ENCODE data around the gene CADPS2.
"Not testable (repeated sequence)": the region's sequence is repeated elsewhere in the genome, so short reads cannot be mapped to it uniquely, and the experiment has no call there.

CADPS2 gene

DNA sequence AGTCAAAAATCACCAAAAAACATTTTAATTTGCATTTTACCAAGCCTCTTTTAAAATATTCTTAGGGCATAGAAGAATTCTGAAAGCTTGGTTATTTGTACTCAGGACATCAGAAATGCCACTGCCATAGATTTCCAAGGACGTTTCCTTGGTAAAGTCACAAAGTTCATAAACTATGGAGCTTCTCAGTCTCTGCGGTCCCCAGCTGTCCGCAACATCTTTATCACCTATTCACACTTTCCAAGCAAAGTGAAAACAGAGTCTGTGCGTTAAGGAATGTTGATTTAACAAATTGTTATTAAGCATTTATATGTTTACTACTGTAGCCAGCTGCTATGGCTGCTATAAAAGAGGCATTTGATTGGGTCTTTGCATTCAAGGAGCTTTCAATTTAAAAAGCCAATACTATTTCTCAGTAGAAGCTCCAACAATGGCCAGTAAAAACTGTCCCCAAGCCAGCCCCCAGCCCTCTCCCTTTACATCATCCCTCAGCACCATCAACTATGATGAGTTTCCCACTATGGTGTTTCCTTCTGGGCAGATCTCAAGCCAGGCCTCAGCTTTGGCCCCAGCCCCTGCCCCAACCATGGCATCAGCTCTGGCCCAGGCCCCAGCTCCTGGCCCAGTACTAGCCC is 36.8 kb downstream of the CADPS2 start:
- DNase-seq = no peak

DNA sequence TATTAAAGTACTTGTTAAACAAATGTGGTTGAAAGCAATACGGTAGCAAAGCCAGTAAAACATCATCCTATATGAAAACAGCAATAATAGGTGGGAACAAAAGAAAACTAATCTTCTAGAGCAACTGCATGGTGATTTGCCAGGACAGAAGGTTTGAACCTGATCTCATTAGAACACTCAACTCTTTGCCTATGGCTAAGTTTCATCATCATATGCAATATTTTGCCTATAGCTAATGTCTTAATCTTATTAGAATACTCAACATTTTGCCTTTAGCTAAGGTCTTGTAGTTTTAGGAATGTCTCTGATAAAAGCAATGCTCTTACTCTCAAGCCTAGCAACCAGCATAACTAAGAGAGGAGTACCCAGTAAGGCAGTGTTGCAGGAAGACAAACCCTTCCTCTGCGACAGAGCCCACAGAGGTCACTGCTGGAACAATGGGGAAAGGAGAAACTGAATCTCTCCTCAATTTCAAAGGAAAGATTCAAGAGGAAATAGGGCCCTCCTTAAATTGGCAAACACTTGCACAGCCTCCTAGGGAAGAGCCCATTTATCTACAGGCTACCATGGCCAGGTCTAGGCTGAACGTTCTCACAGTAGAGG is 38.3 kb downstream of the CADPS2 start:
- DNase-seq = no peak

DNA sequence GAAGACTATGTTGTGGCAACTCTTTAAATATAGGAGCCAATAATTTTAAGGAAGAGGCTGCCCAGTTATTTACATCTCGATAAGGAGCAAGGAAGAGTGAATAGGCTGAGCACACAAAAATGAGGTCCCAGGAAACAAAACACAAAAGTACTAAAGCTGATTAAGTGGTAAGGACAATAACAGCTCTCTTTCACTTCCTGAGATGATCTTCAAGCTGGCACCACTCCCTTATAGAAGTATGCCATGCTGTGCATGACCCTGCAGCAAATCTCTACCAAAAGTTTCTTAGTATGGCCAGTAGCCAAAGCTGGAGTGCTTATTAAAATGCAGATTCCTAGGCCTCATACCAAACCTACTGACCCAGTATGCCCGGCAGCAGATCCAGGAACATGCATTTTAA is 39.7 kb downstream of the CADPS2 start:
- no peak for DNase-seq

DNA sequence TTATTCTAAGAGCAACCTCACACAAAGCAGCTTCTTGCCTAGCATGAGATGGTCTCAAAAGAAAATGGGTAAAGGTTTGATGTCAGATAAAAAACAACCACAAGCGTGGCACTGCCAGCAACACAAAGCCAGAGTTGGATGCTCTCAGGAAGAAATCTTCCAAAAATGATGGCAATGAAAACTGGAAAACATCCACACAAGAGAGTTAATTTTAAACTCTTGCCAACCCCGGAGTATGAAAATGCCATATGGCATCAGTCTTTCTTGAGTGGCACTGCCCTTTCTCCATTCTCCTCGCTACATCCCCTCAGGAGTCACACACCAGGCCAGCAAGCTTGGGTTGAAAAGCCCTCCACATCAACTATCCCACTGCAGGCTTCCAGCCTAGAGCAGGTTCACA is 41.0 kb downstream of the CADPS2 start:
- no peak for DNase-seq

DNA sequence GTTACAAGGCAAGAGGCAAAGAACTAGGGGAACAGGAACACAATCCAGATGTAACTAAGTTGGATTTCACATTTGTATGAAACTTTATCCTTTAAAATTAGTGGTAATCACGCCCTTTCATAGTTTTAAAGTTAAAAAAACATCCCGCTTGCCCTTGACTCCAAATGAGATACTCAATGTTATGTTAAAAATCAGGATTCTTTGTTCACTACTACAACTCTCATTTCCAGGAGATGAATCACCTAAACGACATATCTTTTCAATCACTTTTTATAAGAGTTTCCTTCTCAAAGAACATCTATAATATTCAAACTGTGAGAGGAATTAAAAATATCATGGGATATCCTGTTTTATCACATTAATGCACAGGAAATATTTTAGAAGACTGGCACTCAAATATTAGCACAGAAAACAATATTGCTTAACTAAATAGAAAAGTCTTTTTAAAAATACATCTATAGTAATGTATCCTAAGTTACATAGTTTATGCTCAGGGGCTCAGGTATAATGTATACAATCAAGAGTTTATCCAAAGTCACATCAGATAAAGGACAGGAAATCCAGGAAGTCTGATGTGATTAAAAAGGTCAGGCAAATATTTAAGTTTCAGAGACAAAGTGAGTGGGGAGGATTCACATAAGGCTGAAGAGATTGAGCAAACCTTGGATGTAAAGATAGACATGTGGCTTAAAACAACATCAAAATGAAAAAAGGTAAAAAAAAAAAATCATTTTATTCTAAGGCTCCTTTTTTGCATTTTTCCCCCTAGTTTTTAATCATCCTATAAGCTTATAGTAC is 41.9 kb downstream of the CADPS2 start:
- DNase-seq = no peak

DNA sequence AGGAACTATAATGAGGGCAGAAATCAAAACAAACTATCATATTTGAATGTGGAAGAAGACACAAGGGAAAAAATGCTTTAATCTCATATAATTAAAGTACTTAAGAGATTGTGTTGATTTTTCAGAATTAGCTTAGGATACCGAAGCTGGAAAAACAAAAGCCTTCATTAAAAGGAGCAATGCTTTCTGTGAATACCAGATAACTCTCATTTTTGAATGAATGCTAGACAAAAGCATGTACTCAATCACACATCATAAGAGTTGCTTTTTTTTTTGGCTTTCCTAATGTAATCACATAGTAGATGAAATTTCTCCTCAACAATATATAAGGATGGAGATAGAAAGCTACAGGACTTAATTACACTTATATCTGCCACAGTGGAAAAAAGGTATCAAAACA is 43.3 kb downstream of the CADPS2 start:
- DNase-seq = no peak

DNA sequence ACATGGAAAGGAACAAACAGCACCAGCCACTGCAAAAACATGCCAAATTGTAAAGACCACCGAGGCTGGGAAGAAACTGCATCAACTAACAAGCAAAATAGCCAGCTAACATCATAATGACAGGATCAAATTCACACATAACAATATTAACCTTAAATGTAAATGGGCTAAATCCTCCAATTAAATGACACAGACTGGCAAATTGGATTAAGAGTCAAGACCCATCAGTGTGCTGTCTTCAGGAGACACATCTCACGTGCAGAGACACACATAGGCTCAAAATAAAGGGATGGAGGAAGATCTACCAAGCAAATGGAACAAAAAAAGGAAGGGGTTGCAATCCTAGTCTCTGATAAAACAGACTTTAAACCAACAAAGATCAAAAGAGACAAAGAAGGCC is 50.0 kb downstream of the CADPS2 start:
- not testable (repeated sequence) for DNase-seq

DNA sequence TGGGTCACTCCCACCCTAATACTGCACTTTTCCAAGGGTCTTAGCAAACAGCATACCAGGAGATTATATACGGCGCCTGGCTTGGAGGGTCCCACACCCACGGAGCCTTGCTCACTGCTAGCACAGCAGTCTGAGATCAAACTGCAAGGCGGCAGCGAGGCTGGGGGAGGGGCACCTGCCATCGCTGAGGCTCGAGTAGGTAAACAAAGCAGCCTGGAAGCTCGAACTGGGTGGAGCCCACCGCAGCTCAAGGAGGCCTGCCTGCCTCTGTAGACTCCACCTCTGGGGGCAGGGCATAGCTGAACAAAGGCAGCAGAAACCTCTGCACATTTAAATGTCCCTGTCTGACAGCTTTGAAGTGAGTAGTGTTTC is 51.7 kb downstream of the CADPS2 start:
- DNase-seq = not testable (repeated sequence)

DNA sequence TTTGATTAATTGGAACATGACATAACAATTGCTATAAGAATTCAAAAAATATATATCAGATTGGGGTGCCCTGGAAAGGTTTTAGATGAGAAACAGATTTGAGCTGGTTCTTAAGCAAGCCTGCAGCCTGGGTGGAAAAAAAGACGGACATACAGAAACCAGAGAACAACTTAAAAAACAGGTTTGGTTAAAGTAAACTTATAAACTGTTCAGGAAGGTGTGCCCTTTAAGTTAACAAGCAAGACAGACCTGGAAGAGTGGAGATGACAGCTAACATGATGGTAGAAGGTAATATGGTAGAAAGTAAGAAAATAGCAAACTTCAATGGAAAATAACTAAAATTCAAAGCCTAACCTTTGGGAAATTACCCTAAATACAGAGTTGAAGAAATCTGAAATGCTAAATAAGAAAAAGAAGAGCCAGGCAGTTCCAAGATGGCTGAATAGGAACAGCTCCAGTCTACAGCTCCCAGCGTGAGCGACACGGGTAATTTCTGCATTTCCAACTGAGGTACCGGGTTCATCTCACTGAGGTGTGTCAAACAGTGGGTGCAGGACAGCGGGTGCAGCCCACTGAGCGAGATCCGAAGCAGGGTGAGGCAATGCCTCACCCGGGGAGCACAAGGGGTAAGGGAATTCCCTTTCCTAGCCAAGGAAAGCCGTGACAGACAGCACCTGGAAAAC is 52.2 kb downstream of the CADPS2 start:
- no peak for DNase-seq

DNA sequence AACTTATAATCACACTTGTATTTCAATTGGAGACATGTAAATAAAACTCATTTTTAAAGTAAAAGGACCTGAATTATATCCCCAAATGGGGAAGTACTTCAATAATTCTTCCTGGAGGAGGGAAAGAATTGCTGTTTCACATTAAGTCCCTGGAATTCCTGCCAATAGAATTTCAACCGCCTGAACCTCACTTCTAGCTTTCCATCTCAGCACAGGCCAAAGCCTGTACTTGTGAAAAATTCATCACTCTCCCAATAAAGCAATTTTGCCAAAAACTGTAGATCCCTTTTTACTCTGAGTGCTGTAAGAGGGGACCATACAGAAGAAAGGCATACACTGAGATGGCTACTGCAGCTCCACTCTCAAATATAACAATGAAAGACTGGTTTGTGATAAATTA is 54.8 kb downstream of the CADPS2 start:
- DNase-seq = no peak

DNA sequence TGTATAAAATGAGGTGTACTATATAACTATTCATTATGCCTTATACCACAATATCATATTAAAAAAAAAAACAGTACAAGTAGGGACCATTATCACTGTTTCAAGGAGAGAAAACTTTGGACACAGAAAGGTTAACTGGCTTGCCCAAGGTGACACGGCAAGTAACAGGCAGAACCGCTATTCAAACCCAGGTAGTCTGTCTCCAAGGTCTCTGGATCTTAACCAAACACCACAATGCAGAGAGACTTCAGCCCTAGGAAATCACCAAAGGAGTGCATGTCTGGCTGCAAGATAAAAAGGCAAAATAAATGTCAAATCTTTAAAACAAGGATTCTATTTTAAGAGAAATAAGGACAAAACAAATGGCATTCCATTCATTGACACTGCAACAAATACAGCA is 56.3 kb downstream of the CADPS2 start:
- no peak for DNase-seq

DNA sequence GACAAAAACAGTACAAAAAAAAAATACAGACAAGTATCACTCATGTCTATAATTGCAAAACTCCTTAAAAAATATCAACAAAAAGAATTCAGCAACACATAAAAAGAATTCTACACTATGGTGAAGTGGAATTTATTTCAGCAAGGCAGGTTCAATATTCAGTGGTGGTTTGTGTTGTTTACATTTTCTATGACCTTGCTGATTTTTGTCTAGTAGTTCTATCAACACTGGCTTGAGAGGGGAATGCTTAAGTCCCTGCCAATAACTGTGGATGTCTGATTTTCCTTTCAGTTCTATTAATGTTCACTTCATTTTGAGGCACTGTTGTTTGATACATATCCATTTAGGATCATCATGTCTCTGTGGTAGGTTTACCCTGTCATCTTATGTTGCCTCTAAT is 58.5 kb downstream of the CADPS2 start:
- no peak for DNase-seq

DNA sequence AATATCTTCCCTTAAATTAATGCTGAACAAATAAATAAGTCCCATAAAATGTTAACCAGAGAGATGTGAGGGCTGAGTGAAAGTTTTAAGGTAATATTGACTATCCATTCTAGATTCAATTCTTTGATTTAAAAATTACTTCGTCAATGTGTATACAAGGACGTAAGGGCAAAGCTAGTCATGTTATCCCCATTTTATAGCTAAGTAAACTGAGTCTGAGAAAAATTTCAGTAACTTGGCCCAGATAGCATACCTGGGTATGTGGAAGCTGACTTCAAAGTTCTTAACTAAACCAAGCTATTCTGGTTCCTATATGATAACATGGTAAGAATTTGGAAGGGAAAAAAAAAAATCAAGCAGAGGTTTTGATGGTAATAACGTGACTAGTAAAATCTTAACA is 72.4 kb downstream of the CADPS2 start:
- DNase-seq = no peak

DNA sequence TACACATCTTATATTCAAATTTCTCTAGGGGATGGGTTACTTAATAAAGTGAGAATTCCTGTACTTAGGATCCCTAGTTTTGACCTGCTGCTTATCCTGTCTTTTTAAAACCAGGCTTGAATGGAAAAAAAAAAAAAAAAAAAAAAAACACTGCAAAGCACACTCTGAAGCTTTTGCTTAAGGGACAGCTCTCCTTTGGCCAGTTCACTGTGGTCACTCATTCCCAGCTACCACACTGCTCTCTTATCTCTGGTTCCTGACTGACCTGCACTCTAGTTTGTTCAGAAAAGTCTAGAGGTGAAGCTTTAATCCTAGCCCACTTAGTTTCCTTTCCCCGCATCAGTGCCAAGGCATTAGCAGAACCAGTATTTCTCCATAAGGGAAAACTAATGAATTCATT is 82.4 kb downstream of the CADPS2 start:
- no peak for DNase-seq

DNA sequence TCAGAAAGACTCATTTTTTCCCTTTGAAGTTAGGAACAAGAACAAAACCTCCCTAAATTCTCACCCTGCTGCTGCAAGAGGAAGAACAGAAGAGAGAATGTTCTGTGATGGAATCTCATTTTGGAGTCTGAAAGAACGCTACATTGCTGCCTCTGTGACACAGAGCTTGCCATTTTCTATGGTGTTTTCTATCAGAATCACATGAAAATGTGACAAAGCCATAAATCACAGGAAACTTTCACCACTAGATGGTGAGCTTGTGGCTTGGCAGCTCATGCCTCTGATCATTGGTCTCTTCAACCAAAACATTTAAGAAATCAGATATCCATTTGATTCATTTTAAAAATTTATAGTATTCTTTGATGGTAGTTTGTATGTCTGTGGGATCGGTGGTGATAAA is 82.9 kb downstream of the CADPS2 start:
- DNase-seq = no peak

DNA sequence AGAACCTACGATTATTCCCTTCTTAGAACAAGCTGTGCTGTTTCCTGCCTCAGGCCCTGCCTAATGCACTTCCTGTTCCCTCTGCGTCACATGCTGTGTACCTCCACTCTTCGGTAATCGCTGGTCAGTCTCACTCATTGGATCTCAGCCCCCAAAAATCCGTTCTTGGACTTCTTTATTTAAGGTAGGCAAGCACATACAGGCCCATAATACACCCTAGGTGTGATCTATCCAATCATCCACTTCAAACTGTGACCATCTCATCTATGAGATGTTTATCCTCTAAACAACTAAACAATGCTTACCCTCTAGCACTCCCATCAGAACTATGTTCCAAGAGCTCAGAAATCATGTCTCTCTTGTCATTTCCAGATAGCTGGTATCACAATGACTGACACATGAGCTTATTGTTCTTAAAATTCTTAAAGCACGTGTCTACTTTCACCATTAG is 83.9 kb downstream of the CADPS2 start:
- no peak for DNase-seq

DNA sequence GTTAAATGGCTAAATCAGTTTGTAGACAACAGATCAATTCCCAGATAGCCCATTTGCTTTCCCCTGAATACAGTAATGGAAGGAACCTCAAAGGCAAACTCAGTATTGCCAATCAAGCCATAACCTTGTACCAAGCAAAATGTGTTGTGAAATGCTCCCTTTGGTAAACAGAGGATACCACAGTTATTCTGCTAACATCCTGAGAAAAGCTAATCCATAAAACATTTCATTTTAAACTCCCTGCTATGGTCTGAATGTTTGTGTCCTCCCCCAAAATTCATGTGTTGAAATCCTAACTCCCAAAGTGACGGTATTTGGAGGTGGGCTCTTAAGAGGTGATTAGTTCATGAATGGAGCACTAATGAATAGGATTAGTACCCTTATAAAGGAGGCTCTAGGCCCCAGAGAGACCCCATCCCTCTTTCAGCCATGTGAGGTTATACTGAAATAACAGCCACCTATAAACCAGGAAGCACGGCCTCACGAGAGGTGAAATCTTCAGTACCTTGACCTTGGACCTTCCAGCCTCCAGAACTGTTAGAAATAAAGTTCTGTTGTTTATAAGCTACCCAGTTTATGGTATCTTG is 94.2 kb downstream of the CADPS2 start:
- no peak for DNase-seq

DNA sequence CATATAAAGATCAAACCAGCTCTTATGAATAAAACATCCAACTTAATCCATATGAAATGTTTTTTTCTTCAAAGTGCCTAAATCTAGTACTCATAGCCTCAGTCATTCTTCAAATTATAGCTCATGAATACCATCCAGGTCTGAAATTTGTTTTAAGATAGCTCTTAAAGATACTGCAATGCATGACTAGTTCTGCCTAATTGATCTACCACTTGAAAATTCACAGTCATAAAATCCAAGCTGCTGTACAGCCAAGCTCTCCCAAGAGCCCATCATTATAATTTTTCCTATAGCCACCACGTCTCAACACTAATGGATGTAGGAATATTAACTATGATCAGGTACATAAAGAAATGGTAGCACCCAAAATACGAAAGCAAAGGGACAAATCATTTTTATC is 95.7 kb downstream of the CADPS2 start:
- no peak for DNase-seq

DNA sequence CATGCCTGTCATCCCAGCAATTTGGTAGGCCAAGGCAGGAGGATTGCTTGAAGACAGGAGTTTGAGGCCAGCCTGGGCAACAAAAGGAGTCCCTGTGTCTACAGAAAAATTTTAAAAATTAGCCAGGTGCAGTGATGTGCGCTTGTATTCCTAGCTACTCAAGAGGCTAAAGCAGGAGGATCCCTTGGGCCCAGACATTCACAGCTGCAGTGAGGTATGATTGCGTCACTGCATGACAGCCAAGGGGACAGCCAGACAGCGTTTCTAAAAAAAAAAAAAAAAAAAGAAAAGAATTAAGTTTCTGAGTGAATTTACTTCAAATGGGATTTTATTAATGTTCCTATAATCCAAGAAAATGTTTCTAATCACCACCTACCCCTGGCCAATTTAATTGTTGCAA is 96.1 kb downstream of the CADPS2 start:
- no peak for DNase-seq

DNA sequence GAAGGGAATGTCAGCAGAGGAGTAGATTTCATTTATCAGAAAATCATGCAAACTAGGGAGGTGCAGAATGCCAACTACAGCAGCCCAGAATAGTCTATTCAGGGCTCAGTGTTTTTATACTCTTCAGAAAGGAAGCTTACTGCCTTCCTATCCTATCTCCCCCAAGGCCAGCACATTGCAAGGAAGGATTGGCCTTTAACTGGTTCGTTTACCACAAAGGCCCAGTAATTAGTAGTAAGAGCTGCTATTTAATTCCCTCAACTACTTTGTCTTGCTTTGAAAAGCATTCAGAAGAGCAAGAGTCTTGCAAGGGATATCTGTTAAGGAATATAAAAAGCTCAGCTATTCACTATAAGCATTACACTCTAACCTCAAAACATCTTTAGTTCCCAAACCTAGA is 97.1 kb downstream of the CADPS2 start:
- no peak for DNase-seq

DNA sequence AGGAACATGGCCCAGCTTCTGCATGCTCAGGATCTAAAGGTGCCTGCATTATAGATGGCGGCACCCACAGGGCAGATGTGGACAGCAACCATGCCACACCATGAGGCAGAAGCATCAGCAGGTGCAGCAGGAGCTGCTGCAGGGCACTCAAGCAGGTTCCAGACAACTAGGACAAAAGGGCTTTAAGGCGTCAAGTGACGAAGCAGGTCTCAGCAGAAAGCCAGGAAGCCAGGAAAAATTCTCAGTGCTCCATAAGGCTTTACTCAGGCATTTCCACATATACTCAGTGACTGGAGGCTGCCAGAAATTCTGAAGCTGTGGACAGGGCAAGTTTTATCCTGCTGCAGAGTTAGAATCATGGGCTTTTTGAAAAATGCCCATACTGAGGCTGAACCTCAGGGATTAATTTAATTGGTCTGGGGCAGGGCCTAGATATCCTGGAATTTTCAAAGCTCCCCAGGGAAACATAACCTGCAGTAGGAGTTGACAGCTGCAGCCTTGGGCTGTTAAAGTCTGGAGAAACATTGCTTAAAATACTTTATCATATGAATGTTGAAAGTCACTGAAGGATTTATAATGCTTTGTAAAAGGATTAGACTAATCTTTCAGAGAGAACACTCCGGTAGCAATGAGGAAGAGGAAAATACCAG is 115.4 kb downstream of the CADPS2 start:
- no peak for DNase-seq

DNA sequence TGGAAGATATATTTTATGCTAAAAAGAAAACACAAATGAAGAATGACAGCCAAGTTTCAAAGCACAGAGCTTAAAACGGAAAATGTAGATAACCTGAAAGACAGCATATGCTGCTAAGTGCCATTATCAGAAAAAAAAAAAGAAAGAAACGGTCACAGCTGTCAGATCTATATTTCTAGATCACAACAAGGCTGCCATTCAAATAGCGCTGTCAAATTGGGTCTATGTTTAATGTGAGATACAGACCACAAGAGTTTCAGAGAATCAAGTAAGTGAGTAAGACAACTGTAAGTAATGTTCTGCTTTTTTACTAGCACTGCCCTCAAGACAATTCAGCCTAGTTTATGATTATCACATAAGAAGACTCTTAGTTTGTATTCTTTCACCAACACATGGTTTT is 117.4 kb downstream of the CADPS2 start:
- no peak for DNase-seq

DNA sequence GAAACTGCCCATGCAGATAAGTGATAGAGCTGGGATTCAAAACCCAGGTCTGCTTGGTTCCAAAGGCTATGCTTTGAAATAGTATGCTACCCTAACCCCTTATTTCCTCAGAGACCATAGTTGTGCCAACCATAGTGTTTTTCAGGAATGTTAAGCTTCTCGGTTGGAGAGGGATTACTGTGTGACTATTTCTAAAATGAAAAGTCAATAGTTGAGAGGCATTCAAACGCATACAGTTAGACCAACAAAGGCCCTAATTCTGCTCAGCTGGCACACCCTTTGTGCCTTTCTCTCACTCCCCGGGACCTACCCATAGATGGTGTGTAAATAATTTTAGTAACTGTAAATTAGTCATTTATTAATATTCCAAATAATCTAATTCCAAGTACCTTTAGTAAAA is 118.9 kb downstream of the CADPS2 start:
- no peak for DNase-seq

Data from NCI-H1694 treated with DMSO at 0.1 percent for 48 hours (cell line).